ENCODE data around the gene ANKRD24.
"Not testable (repeated sequence)": the region's sequence is repeated elsewhere in the genome, so short reads cannot be mapped to it uniquely, and the experiment has no call there.

The ANKRD24 gene

DNA sequence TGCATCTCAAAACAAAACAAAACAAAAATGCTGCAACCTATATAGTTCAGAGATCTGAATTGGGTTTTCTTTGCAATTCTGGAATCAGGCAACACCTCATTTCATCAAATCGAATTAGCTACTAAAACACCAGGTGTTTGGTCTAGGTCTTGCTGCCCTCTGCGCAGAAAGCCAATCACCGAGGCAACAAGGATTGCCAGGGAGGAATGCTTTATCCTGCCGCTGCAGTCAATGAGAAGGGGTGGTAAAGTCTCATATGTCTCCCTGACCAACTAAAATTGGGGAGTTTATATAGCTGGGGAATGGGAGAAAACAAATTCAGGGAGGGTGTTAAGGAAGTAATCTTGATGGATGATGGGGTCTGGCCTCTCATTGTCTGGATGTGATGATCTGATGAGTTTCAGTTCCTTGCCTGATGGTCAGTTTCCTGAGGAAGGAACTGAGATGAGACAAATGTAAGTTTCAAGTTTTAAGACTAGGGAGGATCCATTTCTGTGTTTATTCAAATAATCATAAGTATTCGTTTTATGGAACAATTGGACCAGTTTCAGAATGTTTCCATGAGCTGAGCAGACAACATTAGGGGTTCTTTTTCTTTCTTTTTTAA lies 59.4 kb downstream of the ANKRD24 start:
- Histone ChIP-seq H3K27me3 (ENCODE audit: insufficient read depth, poor library complexity, severe bottlenecking) (no peaks in the 10 kb centered on the region), H3K27ac (replicated peaks) (no peak overlapping the region), H3K4me3 (replicated peaks; ENCODE audit: insufficient read depth, low read length) (no peak overlapping the region)
- TF ChIP-seq, protein P1, sequence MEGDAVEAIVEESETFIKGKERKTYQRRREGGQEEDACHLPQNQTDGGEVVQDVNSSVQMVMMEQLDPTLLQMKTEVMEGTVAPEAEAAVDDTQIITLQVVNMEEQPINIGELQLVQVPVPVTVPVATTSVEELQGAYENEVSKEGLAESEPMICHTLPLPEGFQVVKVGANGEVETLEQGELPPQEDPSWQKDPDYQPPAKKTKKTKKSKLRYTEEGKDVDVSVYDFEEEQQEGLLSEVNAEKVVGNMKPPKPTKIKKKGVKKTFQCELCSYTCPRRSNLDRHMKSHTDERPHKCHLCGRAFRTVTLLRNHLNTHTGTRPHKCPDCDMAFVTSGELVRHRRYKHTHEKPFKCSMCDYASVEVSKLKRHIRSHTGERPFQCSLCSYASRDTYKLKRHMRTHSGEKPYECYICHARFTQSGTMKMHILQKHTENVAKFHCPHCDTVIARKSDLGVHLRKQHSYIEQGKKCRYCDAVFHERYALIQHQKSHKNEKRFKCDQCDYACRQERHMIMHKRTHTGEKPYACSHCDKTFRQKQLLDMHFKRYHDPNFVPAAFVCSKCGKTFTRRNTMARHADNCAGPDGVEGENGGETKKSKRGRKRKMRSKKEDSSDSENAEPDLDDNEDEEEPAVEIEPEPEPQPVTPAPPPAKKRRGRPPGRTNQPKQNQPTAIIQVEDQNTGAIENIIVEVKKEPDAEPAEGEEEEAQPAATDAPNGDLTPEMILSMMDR (IDR thresholded peaks at IDR 0.05; ENCODE audit: insufficient read depth, low read length), result no peak
- TF ChIP-seq GABPA (IDR thresholded peaks at IDR 0.05; ENCODE audit: low read depth) (no peak), POLR2AphosphoS5 (IDR thresholded peaks at IDR 0.05; ENCODE audit: low read depth) (no peak), SPI1 (IDR thresholded peaks at IDR 0.05; ENCODE audit: borderline replicate concordance, low read depth) (no peak)
- TF ChIP-seq, protein P2, sequence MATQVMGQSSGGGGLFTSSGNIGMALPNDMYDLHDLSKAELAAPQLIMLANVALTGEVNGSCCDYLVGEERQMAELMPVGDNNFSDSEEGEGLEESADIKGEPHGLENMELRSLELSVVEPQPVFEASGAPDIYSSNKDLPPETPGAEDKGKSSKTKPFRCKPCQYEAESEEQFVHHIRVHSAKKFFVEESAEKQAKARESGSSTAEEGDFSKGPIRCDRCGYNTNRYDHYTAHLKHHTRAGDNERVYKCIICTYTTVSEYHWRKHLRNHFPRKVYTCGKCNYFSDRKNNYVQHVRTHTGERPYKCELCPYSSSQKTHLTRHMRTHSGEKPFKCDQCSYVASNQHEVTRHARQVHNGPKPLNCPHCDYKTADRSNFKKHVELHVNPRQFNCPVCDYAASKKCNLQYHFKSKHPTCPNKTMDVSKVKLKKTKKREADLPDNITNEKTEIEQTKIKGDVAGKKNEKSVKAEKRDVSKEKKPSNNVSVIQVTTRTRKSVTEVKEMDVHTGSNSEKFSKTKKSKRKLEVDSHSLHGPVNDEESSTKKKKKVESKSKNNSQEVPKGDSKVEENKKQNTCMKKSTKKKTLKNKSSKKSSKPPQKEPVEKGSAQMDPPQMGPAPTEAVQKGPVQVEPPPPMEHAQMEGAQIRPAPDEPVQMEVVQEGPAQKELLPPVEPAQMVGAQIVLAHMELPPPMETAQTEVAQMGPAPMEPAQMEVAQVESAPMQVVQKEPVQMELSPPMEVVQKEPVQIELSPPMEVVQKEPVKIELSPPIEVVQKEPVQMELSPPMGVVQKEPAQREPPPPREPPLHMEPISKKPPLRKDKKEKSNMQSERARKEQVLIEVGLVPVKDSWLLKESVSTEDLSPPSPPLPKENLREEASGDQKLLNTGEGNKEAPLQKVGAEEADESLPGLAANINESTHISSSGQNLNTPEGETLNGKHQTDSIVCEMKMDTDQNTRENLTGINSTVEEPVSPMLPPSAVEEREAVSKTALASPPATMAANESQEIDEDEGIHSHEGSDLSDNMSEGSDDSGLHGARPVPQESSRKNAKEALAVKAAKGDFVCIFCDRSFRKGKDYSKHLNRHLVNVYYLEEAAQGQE (IDR thresholded peaks at IDR 0.05; ENCODE audit: insufficient replicate concordance, low read depth), result no peak
- no peak for DNase-seq (ENCODE audit: low read depth in 1 of 2, low spot score in 1 of 2)

DNA sequence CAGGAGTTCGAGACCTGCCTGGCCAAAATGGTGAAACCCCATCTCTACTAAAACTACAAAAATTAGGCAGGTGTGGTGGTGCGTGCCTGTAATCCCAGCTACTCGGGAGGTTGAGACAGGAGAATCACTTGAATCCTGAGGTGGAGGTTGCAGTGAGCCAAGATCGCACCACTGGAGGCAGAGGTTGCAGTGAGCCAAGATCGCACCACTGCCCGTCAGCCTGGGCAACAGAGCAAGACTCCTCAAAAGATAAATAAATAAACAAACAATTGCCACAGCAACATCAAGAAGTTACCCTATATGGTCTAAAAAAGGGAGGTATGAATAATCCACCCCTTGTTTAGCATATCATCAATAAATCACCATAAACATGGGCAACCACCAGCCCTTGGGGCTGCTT lies 63.4 kb downstream of the ANKRD24 start:
- peak overlapping the region; percentile 96 for H3K27ac ChIP-seq (replicated peaks)
- not testable (repeated sequence) for H3K27me3 ChIP-seq (ENCODE audit: insufficient read depth, poor library complexity, severe bottlenecking); H3K4me3 ChIP-seq (replicated peaks; ENCODE audit: insufficient read depth, low read length); DNase-seq (ENCODE audit: low read depth in 1 of 2, low spot score in 1 of 2)

DNA sequence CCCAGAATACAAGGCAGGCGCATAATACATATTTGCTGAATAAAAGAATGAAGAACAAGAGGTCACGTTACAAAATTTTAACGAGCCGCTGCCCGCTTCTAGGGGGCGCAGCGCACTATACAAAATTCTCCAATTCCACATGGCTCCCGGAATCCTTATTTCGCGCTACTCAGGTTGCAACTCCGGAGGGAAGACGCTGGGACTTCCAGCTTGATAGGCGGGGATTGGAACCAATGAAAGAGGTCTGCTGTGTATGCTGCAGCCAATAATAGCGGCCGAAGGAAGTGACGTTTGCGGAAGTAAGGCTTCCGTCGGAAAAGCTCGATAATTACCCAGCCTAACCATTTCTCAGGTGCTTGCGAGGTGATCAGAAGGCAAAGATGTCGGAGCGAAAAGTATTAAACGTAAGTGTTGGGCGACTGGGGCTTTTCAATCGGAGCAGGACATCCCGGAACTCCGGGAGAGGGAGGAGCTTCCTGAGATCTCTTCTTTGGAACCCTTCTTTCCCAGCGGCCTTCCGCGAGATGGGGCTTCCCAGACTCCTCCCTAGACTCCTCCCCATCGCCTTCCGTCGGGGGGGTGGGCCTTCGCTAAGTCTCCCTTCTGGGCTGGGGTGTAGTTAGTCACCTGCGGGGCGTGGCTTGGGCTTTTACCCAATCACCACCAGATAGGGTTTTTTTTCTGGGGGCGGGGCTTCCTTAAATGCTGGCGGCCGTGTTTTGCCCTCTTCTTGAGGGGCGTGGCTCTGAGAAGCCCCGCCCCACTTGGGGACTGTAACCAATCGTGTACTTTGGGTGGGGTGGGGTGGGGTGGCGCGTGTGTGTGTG lies 64.5 kb downstream of the ANKRD24 start, which contains the start of gene YJU2:
Gene YJU2 (plus strand): TSS at position 314 of the 827 bp plus-strand sequence. CDS start 67 bp downstream, at position 381.
- Histone ChIP-seq H3K27ac (replicated peaks) (peak within 1 kb of the TSS; percentile 96), H3K4me3 (replicated peaks; ENCODE audit: insufficient read depth, low read length) (peak within 1 kb of the TSS; percentile 61), H3K27me3 (ENCODE audit: insufficient read depth, poor library complexity, severe bottlenecking) (no peaks in the 10 kb centered on the region)
- peak; percentile 98 to 99 for DNase-seq (ENCODE audit: low read depth in 1 of 2, low spot score in 1 of 2)
- TF ChIP-seq, protein P2 (IDR thresholded peaks at IDR 0.05; ENCODE audit: insufficient replicate concordance, low read depth), result peak; percentile 63
- TF ChIP-seq, protein P1 (IDR thresholded peaks at IDR 0.05; ENCODE audit: insufficient read depth, low read length), result peak; percentile 30
- peak; percentile 98 for TF ChIP-seq GABPA (IDR thresholded peaks at IDR 0.05; ENCODE audit: low read depth)
- peak; percentile 66 for TF ChIP-seq POLR2AphosphoS5 (IDR thresholded peaks at IDR 0.05; ENCODE audit: low read depth)
- peak; percentile 40; the same call in 1 of the 2 replicates for TF ChIP-seq SPI1 (IDR thresholded peaks at IDR 0.05; ENCODE audit: borderline replicate concordance, low read depth)

DNA sequence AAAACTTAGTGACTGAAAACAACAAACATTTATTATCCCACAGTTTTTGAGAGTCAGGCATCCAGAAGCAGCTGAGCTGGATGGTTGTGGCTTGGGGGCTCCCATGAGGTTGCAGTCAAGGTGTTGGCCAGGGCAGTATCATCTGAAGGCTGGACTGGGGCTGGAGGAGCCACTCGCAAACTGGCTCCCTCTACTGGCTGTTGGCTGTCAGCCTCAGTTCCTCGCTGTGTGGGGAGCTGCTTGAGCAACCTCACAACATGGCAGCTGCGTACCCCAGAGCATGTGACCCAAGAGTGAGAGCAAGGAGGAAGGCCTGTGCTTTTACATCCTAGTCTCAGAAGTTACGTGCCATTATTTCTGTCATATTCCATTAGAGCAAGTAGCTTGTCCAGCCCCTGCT lies 74.1 kb downstream of the ANKRD24 start:
- Histone ChIP-seq H3K27ac (replicated peaks) (no peak overlapping the region), H3K27me3 (ENCODE audit: insufficient read depth, poor library complexity, severe bottlenecking) (no peaks in the 10 kb centered on the region), H3K4me3 (replicated peaks; ENCODE audit: insufficient read depth, low read length) (no peak overlapping the region)
- peak in 1 of 2 experiments; percentile 20 for DNase-seq (ENCODE audit: low read depth in 1 of 2, low spot score in 1 of 2)
- TF ChIP-seq GABPA (IDR thresholded peaks at IDR 0.05; ENCODE audit: low read depth) (no peak), SPI1 (IDR thresholded peaks at IDR 0.05; ENCODE audit: borderline replicate concordance, low read depth) (no peak), POLR2AphosphoS5 (IDR thresholded peaks at IDR 0.05; ENCODE audit: low read depth) (no peak)
- TF ChIP-seq, protein P2 (IDR thresholded peaks at IDR 0.05; ENCODE audit: insufficient replicate concordance, low read depth), result no peak
- TF ChIP-seq, protein P1 (IDR thresholded peaks at IDR 0.05; ENCODE audit: insufficient read depth, low read length), result peak; percentile 14

Measured in HL-60 (cell line).